ENCODE results near the gene ENPP1. TPM values are rescaled to one million over a fixed set of nuclear protein-coding genes. Genes with fewer than 3 reads are reported as not detected.

Gene ENPP1
- total and polyA plus RNA-seq, 2 of the 4 experiments (the other 2 are of a cell fraction): 10.9 to 38.9 TPM

DNA sequence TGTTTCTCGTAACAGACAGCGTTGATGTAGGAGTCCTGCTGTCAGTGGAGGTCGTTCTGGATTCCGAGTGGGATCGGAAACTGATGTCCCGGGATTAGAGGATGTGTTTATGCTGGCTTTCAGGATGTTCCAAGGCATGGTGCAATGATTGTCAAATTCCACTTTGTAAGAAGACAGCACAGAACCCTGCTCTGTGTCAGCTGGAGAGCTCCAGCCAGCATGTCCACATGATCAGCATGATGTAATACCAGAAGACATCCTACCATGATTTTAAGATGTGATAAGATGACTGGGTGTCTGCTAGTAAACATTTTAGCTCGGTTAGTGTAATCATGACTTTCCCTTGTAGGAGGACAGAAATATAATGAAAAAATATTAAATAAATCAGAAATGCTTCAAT, 20.3 kb downstream of the ENPP1 start:
- no TSS peak for BruUV-seq (replicated peaks)
- Histone ChIP-seq H3K4me1 (ENCODE audit: control insufficient read depth, insufficient read depth, low read length) (no peaks in the 10 kb centered on the region; the same call in 1 of the 2 replicates), H2BK120ac (ENCODE audit: low read depth, low read length) (no peak overlapping the region), H3K4me2 (ENCODE audit: low read depth, low read length) (no peak overlapping the region), H3K36me3 (ENCODE audit: control insufficient read depth, insufficient read depth, low read length) (no peaks in the 10 kb centered on the region), H3K14ac (replicated peaks; ENCODE audit: low read depth, low read length) (no peak overlapping the region), H4K20me1 (ENCODE audit: insufficient read depth, low read length) (no peaks in the 10 kb centered on the region), H3K9me3 (ENCODE audit: control insufficient read depth, insufficient read depth, low read length) (no peaks in the 10 kb centered on the region), H3K27me3 (ENCODE audit: control insufficient read depth, insufficient read depth, low read length) (no peaks in the 10 kb centered on the region), H2BK20ac (ENCODE audit: low read depth, low read length) (no peak overlapping the region), H4K5ac (ENCODE audit: low read depth, low read length) (no peak overlapping the region), H3K18ac (ENCODE audit: low read depth, low read length) (no peak overlapping the region), H4K8ac (ENCODE audit: low read depth in 2 of 2, low read length in 2 of 2) (no peak overlapping the region), H4K91ac (ENCODE audit: insufficient read depth, low read depth, low read length) (no peak overlapping the region), H3K23ac (ENCODE audit: low read depth, low read length) (no peak overlapping the region), H2BK5ac (ENCODE audit: low read depth, low read length, poor library complexity, severe bottlenecking) (no peak overlapping the region), H3K9me1 (ENCODE audit: insufficient read depth, low read length) (no peaks in the 10 kb centered on the region), H3K79me1 (ENCODE audit: low read depth in 1 of 2, low read length in 2 of 2) (peaks cover 4 to 15% of the 10 kb centered on the region in 2 experiments; a peak in 3 of 4 replicates), H2AK5ac (ENCODE audit: low read depth, low read length) (no peak overlapping the region), H2AFZ (replicated peaks; ENCODE audit: low read length, poor library complexity) (no peak overlapping the region), H3K4me3 (ENCODE audit: insufficient read depth, low read depth, low read length) (no peak overlapping the region), H3K56ac (ENCODE audit: extremely low read depth, insufficient read depth, low read length) (no peak overlapping the region), H3K4ac (ENCODE audit: low read depth, low read length) (no peak overlapping the region), H2AK9ac (replicated peaks; ENCODE audit: low read depth, low read length, poor library complexity) (no peak overlapping the region), H2BK15ac (ENCODE audit: low read depth, low read length) (no peak overlapping the region), H3K27ac (ENCODE audit: insufficient read depth, low read length) (no peak overlapping the region), H3K9ac (ENCODE audit: low read depth, low read length) (no peak overlapping the region)
- peak; percentile 64 for DNase-seq
- in situ Hi-C loops (cut with MboI; ENCODE audit: low sequenced_read_pairs): no loop called here
- peak; percentile 65 for ATAC-seq (ENCODE audit: low read depth)
- WGBS, 2 experiments (ENCODE audit: extremely low coverage in 2 of 2, insufficient read length in 1 of 2): 100% methylated on average over 4 of the region's 7 CpGs; no CpG with 5 or more reads in 1 of the 2 experiments
- dilution Hi-C loops (cut with HindIII; ENCODE audit: low sequenced_read_pairs, unreplicated experiment): no loop called here
- TF ChIP-seq CEBPB (IDR thresholded peaks at IDR 0.05; ENCODE audit: low read depth, low read length): peak; percentile 57; the same call in 1 of the 2 replicates
- TF ChIP-seq, protein P1, sequence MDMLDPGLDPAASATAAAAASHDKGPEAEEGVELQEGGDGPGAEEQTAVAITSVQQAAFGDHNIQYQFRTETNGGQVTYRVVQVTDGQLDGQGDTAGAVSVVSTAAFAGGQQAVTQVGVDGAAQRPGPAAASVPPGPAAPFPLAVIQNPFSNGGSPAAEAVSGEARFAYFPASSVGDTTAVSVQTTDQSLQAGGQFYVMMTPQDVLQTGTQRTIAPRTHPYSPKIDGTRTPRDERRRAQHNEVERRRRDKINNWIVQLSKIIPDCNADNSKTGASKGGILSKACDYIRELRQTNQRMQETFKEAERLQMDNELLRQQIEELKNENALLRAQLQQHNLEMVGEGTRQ (IDR thresholded peaks at IDR 0.05; ENCODE audit: low read depth, low read length): peak; percentile 45; the same call in 1 of the 2 replicates
- TF ChIP-seq, protein P2, sequence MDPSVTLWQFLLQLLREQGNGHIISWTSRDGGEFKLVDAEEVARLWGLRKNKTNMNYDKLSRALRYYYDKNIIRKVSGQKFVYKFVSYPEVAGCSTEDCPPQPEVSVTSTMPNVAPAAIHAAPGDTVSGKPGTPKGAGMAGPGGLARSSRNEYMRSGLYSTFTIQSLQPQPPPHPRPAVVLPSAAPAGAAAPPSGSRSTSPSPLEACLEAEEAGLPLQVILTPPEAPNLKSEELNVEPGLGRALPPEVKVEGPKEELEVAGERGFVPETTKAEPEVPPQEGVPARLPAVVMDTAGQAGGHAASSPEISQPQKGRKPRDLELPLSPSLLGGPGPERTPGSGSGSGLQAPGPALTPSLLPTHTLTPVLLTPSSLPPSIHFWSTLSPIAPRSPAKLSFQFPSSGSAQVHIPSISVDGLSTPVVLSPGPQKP (IDR thresholded peaks at IDR 0.05; ENCODE audit: borderline replicate concordance, low read depth, low read length): no peak
- CTCF ChIA-PET: no interaction called here
- intact Hi-C loops (cut with micrococcal nuclease): no loop called here
- POLR2A ChIA-PET (ENCODE audit: unreplicated experiment): no interaction called here

Data from IMR-90 (cell line).